CD14-positive monocyte (primary cell): ENCODE data around the gene STIM1. TPM values are rescaled to one million over a fixed set of nuclear protein-coding genes. Genes with fewer than 3 reads are reported as not detected.

Experiments
- DNase-seq, 3 donors: peaks; one replicate each; pipeline ENCODE4 v3.0.0-alpha.2; 2011 to 2022
- H2AFZ ChIP-seq: 2 replicates; pipeline ENCODE4 v1.6.0; 2012; ENCODE audit warnings: mild to moderate bottlenecking, low read depth, low read length, inconsistent platforms; ENCODE audit not compliant: insufficient read depth, poor library complexity, severe bottlenecking
- H3K27ac ChIP-seq, 2 donors: 1 replicate in 1 of 2; 2 replicates in 1 of 2; pipeline ENCODE4 v1.5.1; 2012 to 2013; ENCODE audit warnings: low read length in 2 of 2, control low read depth in 1 of 2, inconsistent platforms in 1 of 2, low read depth in 1 of 2, mild to moderate bottlenecking in 1 of 2
- H3K27me3 ChIP-seq, 2 donors: one replicate each; pipeline versions ENCODE4 v1.6.0 to v1.6.1; 2011 to 2013; ENCODE audit warnings: low read length in 2 of 2; ENCODE audit not compliant: control insufficient read depth in 2 of 2, insufficient read depth in 2 of 2
- H3K36me3 ChIP-seq, 2 donors: replicated peaks in 1 of 2; 1 replicate in 1 of 2; 2 replicates in 1 of 2; pipeline versions ENCODE4 v1.5.1 to v1.6.1; 2012 to 2013; ENCODE audit warnings: low read length in 2 of 2, control low read depth in 1 of 2, inconsistent platforms in 1 of 2, mild to moderate bottlenecking in 1 of 2; ENCODE audit not compliant: insufficient read depth in 2 of 2, control insufficient read depth in 1 of 2
- H3K4me1 ChIP-seq, 2 donors: 1 replicate in 1 of 2; 2 replicates in 1 of 2; pipeline versions ENCODE4 v1.5.1 to v1.6.1; 2012 to 2013; ENCODE audit warnings: low read length in 2 of 2, control low read depth in 1 of 2, inconsistent platforms in 1 of 2, mild to moderate bottlenecking in 1 of 2, moderate library complexity in 1 of 2; ENCODE audit not compliant: insufficient read depth in 2 of 2, control insufficient read depth in 1 of 2
- H3K4me2 ChIP-seq: replicated peaks from 2 replicates; pipeline ENCODE3; 2012; ENCODE audit warnings: low read length, moderate library complexity, mild to moderate bottlenecking; ENCODE audit not compliant: poor library complexity, severe bottlenecking; ENCODE audit errors: extremely low read depth
- H3K4me3 ChIP-seq, 3 experiments: fragments of 200-600 bp in 1 of 3; sonication (generic) in 1 of 3; replicated peaks in 1 of 3; 1 replicate in 2 of 3; 2 replicates in 1 of 3; pipeline ENCODE4 v1.5.1; 2011 to 2013; ENCODE audit warnings: low read length in 3 of 3, mild to moderate bottlenecking in 3 of 3, control low read depth in 2 of 3, low read depth in 2 of 3, inconsistent platforms in 1 of 3, moderate library complexity in 1 of 3
- H3K79me2 ChIP-seq: 2 replicates; pipeline ENCODE4 v1.6.0; 2012; ENCODE audit warnings: mild to moderate bottlenecking, control low read depth, inconsistent platforms, low read length, moderate library complexity; ENCODE audit not compliant: insufficient read depth
- H3K9ac ChIP-seq: 2 replicates; pipeline ENCODE4 v1.6.0; 2017; ENCODE audit warnings: low read length, mild to moderate bottlenecking; ENCODE audit not compliant: insufficient read depth, poor library complexity, severe bottlenecking
- H3K9me3 ChIP-seq, 2 donors: replicated peaks in 1 of 2; 1 replicate in 1 of 2; 2 replicates in 1 of 2; pipeline versions ENCODE4 v1.5.1 to v1.6.1; 2012 to 2013; ENCODE audit warnings: low read length in 2 of 2, control low read depth in 1 of 2; ENCODE audit not compliant: control insufficient read depth in 1 of 2, insufficient read depth in 1 of 2
- H4K20me1 ChIP-seq: 2 replicates; pipeline ENCODE4 v1.6.0; 2012; ENCODE audit warnings: mild to moderate bottlenecking, low read length, control low read depth, moderate library complexity; ENCODE audit not compliant: insufficient read depth
- H3K27ac Mint-ChIP-seq, 7 donors: one replicate each; pipeline ENCODE4 v1.8.0; 2020; ENCODE audit warnings: mild to moderate bottlenecking in 7 of 7, mixed read lengths in 7 of 7, moderate library complexity in 6 of 7, inconsistent platforms in 2 of 7
- H3K27me3 Mint-ChIP-seq, 3 donors: one replicate each; pipeline ENCODE4 v1.8.0; 2021 to 2022; ENCODE audit warnings: low read depth in 3 of 3, mild to moderate bottlenecking in 3 of 3, mixed read lengths in 3 of 3, moderate library complexity in 3 of 3, inconsistent platforms in 1 of 3
- H3K36me3 Mint-ChIP-seq, 2 donors: one replicate each; pipeline ENCODE4 v1.8.0; 2020; ENCODE audit warnings: mixed read lengths in 2 of 2, inconsistent platforms in 1 of 2, mild to moderate bottlenecking in 1 of 2
- H3K4me1 Mint-ChIP-seq: one replicate; pipeline ENCODE4 v1.8.0; 2020; ENCODE audit warnings: mild to moderate bottlenecking, mixed read lengths
- H3K4me3 Mint-ChIP-seq, 2 donors: one replicate each; pipeline ENCODE4 v1.8.0; 2020; ENCODE audit warnings: mild to moderate bottlenecking in 2 of 2, mixed read lengths in 2 of 2, moderate library complexity in 1 of 2
- H3K9me3 Mint-ChIP-seq, 7 donors: one replicate each; pipeline ENCODE4 v1.8.0; 2020 to 2022; ENCODE audit warnings: mixed read lengths in 7 of 7, mild to moderate bottlenecking in 6 of 7, moderate library complexity in 6 of 7, inconsistent platforms in 2 of 7
- CTCF ChIP-seq: fragments of 200-600 bp; IDR thresholded peaks from one replicate; pipeline ENCODE4 v1.8.0; 2022; ENCODE audit warnings: antibody characterized with exemption, mild to moderate bottlenecking
- WGBS: methylation state at CpG from one replicate; pipeline ENCODE4 v1.1.5; 2013; ENCODE audit warnings: missing lambda C conversion rate; ENCODE audit not compliant: insufficient coverage; 5-methylcytosine and 5-hydroxymethylcytosine counted together
- intact Hi-C, 2 donors: fragments of 100-400 bp; cut with micrococcal nuclease; formaldehyde crosslinking; loops; one replicate each; pipeline versions ENCODE4 v1.15.0 to v1.15.1; 2023
- polyA plus RNA-seq, 3 donors: library from polyadenylated mRNA; depleted of rRNA in 1 of 3; unstranded in 2 of 3; stranded (reverse) in 1 of 3; fragments of 300-500 nt in 2 of 3; fragments of >200 nt in 1 of 3; fragmentation: Illumina TruSeq in 2 of 3; gene quantifications; 1 replicate in 2 of 3; 2 replicates in 1 of 3; pipeline ENCODE4 v1.2.3, GENCODE V29; 2012 to 2021

STIM1 gene
- polyA plus RNA-seq, 3 donors: 14.0 to 68.6 (median 21.0) TPM

- no peak for DNase-seq
- Mint-ChIP-seq H3K9me3 (peaks cover 0 to 2% (median 0%) of the 10 kb centered on the region in 7 donors), H3K4me1 (peaks cover 40% of the 10 kb centered on the region), H3K27me3 (peaks cover 0 to 2% (median 0%) of the 10 kb centered on the region in 3 donors), H3K36me3 (peaks cover 10 to 23% of the 10 kb centered on the region in 2 donors), H3K4me3 (no peak overlapping the region), H3K27ac (no peak overlapping the region)
- Histone ChIP-seq H3K4me3 (no peak overlapping the region), H4K20me1 (peaks cover 38% of the 10 kb centered on the region), H3K9me3 (no peaks in the 10 kb centered on the region), H3K9ac (no peak overlapping the region), H2AFZ (no peak overlapping the region), H3K4me1 (peaks cover 17 to 27% of the 10 kb centered on the region in 2 donors), H3K4me2 (no peak overlapping the region), H3K79me2 (peaks cover 99% of the 10 kb centered on the region), H3K27ac (no peak overlapping the region), H3K27me3 (no peaks in the 10 kb centered on the region), H3K36me3 (peaks cover 2 to 8% of the 10 kb centered on the region in 2 donors)
- intact Hi-C loops: loop anchor here in 1 of 2 donors (10.0 kb wide), 1 partner anchor 139 kb away; no protein-coding TSS in a partner anchor
- WGBS: no CpG with 5 or more reads among the region's 1 CpG
- TF ChIP-seq CTCF: no peak
Observed at GRCh38 chr11:3925513-3925912, 70.0 kb downstream of the STIM1 start.

- Histone ChIP-seq H3K27me3 (no peaks in the 10 kb centered on the region), H2AFZ (no peak overlapping the region), H3K9ac (no peak overlapping the region), H4K20me1 (peaks cover 49% of the 10 kb centered on the region), H3K79me2 (peaks cover 99% of the 10 kb centered on the region), H3K27ac (peak overlapping the region in 1 of 2 donors; percentile 0), H3K4me2 (no peak overlapping the region), H3K4me3 (no peak overlapping the region), H3K4me1 (peaks cover 6 to 16% of the 10 kb centered on the region in 2 donors), H3K9me3 (no peaks in the 10 kb centered on the region), H3K36me3 (peaks cover 2 to 8% of the 10 kb centered on the region in 2 donors)
- Mint-ChIP-seq H3K36me3 (peaks cover 15 to 26% of the 10 kb centered on the region in 2 donors), H3K27ac (peak overlapping the region in 3 of 7 donors; percentile 66 to 82 (median 81)), H3K4me3 (no peak overlapping the region), H3K27me3 (peaks cover 0 to 2% (median 0%) of the 10 kb centered on the region in 3 donors), H3K9me3 (peaks cover 0 to 2% (median 0%) of the 10 kb centered on the region in 7 donors), H3K4me1 (peaks cover 36% of the 10 kb centered on the region)
- no peak for DNase-seq
- TF ChIP-seq CTCF: no peak
- intact Hi-C loops: loop anchor here in 1 of 2 donors (10.0 kb wide), 1 partner anchor 138 kb away; no protein-coding TSS in a partner anchor
Observed at GRCh38 chr11:3926458-3927095, 71.1 kb downstream of the STIM1 start.
